ENCODE results near the gene ZCCHC2.

GRCh38 chr18:62510789-62511188, 12.0 kb upstream of the ZCCHC2 start:
- TF ChIP-seq CTCF (conservative IDR thresholded peaks at IDR 0.05; ENCODE audit: low read depth, low read length) (no peak), RAD21 (IDR thresholded peaks at IDR 0.05; ENCODE audit: low read length) (no peak), POLR2A (IDR thresholded peaks at IDR 0.05; ENCODE audit: low read depth, low read length) (no peak), USF2 (IDR thresholded peaks at IDR 0.05; ENCODE audit: low read depth, low read length) (no peak), SMC3 (IDR thresholded peaks at IDR 0.05; ENCODE audit: low read depth, low read length) (no peak)

Measured in IMR-90 (cell line).